22Rv1 (cell line): ENCODE data around the gene DENND6A.
"Not testable (repeated sequence)": the region's sequence is repeated elsewhere in the genome, so short reads cannot be mapped to it uniquely, and the experiment has no call there.

ENCODE experiments used
- ZFX ChIP-seq: fragments of 450-650 bp; IDR thresholded peaks from 2 replicates; pipeline ENCODE4 v1.6.1; 2017; ENCODE audit warnings: antibody characterized with exemption, borderline replicate concordance
- TF ChIP-seq, protein P1 (sequence below): fragments of 450-650 bp; IDR thresholded peaks from 2 replicates; pipeline ENCODE4 v1.5.1; 2017; ENCODE audit warnings: mild to moderate bottlenecking

GRCh38 chr3:57611870-57612269 is 81.0 kb downstream of the DENND6A start:
- TF ChIP-seq, protein P1, sequence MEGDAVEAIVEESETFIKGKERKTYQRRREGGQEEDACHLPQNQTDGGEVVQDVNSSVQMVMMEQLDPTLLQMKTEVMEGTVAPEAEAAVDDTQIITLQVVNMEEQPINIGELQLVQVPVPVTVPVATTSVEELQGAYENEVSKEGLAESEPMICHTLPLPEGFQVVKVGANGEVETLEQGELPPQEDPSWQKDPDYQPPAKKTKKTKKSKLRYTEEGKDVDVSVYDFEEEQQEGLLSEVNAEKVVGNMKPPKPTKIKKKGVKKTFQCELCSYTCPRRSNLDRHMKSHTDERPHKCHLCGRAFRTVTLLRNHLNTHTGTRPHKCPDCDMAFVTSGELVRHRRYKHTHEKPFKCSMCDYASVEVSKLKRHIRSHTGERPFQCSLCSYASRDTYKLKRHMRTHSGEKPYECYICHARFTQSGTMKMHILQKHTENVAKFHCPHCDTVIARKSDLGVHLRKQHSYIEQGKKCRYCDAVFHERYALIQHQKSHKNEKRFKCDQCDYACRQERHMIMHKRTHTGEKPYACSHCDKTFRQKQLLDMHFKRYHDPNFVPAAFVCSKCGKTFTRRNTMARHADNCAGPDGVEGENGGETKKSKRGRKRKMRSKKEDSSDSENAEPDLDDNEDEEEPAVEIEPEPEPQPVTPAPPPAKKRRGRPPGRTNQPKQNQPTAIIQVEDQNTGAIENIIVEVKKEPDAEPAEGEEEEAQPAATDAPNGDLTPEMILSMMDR, result not testable (repeated sequence)
- TF ChIP-seq ZFX, result not testable (repeated sequence)
